LHCN-M2 (cell line): ENCODE data around the gene GABRR2. TPM values are rescaled to one million over a fixed set of nuclear protein-coding genes. Genes with fewer than 3 reads are reported as not detected.
"Not testable (repeated sequence)": the region's sequence is repeated elsewhere in the genome, so short reads cannot be mapped to it uniquely, and the experiment has no call there.

Source experiments
- DNase-seq: peaks from one replicate; pipeline ENCODE4 v3.0.0-alpha.2; 2012; ENCODE audit warnings: low read depth
- total RNA-seq: library from RNA; depleted of rRNA; stranded (reverse); fragments of >200 nt; gene quantifications from 2 replicates; pipeline ENCODE4 v1.2.3, GENCODE V29; 2014

The GABRR2 gene
- total RNA-seq, 1 experiment from 2014 or later = 0.11 TPM

- DNase-seq = no peak
Observed at GRCh38 chr6:89324304-89324703, 9.2 kb upstream of the GABRR2 start.

- DNase-seq = peak; percentile 34
Observed at GRCh38 chr6:89323511-89323971, 8.4 kb upstream of the GABRR2 start.

DNA sequence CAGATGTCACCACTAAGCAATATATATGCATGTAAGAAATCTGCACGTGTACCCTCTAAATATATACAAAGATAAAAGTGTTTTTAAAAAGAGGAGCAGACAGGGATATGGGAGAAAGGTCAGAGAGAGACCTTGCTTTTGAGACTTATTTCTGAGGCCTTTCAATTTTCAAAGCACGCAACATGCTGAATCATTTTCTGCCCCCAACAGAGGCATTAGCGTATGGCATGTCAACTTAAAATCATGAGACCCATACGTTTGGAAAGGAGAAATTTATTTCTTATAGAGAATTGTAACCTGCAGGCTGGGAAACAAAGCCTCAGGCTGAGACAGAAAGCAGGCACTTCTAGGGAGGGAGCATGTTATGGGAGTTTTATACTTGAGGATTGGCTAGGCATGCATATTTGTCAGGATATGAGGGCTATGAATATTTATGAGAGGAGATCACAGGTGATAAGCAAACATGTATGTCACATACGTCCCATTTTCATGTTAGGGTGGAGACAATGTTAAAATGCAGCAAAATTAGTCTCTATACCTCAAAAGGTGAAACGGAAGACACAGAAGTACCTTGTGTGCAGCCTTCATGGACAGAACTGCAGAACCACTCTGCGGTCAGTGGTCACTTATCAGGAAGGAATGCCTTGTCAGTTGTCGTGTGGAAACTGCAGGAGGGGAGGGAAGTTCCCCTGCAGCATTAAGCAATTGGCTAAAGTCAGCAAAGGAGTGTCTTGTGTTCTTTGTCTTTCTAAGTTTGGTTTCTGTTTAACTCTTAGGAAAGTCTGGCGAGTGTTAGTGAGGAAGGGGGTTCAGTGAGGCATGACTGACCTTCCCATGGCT lies 6.3 kb upstream of the GABRR2 start:
- DNase-seq = no peak

DNA sequence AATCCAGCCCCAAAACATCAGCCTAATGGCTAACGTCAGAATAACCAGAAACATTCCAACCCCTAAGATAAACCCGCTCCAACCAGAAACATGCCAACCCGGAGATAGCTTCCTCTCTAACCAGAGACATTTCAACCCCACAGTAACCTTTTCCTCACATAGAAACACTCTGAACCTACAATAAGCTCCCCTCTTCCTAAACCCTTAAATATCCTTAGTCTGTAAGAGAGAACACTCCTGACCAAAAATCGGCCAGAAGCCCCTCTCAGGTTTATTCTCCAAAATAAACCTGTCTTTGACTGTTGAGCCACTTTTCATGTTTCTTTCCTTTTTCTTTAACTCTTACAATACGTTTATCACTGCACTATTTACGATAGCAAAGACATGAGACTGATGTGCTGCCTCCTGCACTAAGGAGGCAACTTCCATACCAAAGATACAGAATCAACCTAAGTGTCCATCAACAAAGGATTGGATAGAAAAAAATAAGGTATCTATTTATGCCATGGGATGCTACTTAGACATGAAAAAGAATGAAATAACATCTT lies 5.0 kb upstream of the GABRR2 start:
- no peak for DNase-seq

GRCh38 chr6:89317067-89317466 lies 2.0 kb upstream of the GABRR2 start:
- no peak for DNase-seq

DNA sequence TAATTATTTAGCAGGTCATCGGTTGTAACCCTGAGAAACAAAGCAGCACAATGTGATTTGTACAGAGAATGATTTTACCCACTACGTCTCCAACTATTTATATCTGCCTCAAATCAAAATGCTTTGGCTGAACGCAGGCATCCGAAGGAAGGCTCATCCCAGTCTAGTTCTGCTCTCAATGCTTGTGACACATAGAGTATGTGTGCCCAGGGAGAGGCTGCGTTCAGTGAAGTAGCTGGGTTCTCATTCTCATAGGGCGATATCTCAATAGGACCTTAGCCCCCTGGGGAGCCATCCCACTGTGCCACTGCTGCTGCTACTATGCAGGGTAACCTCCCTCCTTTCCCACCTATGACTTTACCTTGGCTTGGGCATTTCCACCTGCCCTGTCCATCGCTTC lies 407 bp downstream of the GABRR2 start:
- no peak for DNase-seq

- peak; percentile 90 for DNase-seq
Observed at GRCh38 chr6:89313006-89313405, 2.1 kb downstream of the GABRR2 start.

DNA sequence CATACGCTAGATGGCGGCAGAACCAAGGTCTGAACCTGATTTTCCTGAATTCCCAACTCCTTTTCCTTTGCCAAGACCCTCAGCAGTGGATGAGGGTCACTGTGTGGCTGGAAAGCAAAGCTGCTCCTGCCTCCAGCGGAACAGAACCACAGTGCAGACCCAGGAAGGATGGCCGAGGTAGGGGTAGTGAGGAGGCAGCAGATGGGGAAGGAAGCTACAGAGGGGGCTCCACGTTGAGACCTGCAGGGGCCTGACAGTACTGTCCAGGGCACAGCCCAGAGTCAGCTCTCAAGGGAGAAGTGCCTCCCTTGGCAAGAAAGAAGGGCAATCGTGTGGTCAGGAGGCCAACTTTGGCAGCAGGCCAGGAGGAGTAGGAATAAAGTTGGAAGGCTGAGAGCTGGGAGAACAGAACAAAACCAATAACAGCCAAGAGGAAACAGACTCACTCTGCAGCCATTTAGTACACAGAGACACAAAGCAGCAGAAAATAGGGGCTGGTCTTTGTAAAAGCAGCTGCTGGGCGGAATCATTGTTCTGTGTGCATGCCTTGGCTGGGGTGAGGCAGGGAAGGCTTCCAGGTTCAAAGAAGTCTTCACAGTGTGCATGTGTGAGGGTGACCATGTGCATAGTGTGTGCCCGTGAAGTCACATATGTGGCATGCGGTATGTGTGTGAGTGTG lies 3.1 kb downstream of the GABRR2 start:
- peak; percentile 82 for DNase-seq

DNA sequence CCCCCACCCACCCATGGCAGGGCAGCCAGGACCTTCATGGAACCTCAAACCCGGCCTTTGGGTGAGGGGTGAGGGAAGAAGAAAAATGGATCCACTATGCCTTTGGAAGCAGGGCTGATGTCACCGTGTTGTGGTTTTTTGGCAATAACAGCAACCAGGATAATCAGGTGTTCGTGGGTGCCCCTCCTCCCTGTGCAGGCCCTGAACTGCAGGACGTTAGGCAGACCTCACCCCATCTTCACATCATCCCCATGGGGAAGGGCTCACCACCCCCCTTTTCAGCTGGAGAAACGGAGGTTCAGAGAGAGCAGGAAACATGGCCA lies 3.6 kb downstream of the GABRR2 start:
- no peak for DNase-seq

GRCh38 chr6:89310929-89311328 lies 4.2 kb downstream of the GABRR2 start:
- peak; percentile 72 for DNase-seq

GRCh38 chr6:89308525-89309395 lies 6.3 kb downstream of the GABRR2 start:
- no peak for DNase-seq

DNA sequence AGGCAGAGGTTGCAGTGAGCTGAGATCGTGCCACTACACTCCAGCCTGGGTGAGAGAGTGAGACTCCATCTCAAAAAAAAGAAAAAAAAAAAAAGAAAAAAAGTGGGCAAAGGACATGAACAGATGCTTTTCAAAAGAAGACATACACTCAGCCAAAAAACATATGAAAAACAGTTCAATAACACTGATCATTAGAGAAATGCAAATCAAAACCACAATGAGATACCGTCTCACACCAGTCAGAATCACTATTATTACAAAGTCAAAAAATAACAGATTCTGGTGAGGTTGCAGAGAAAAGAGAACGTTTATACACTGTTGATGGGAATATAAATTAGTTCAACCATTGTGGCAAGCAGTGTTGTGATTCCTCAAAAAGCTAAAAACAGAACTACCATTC lies 10.6 kb downstream of the GABRR2 start:
- DNase-seq = not testable (repeated sequence)

DNA sequence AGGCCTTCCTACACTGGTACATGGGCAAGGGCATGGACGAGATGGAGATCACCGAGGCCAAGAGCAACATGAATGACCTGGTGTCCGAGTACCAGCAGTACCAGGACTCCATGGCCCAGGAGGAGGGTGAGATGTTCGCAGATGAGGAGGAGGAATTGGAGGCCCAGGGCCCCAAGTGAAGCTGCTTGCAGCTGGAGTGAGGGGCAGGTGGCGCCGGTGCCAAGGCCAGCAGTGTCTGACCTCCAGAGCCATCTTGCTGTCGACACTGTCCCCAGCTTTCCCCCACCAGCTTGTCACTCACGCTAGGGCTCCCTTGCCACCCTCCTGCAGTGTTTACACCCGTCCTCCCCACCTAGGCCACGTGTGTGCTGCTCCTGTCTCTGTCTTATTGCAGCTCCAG lies 12.2 kb downstream of the GABRR2 start:
- DNase-seq = no peak

GRCh38 chr6:89302195-89302770 lies 12.8 kb downstream of the GABRR2 start:
- no peak for DNase-seq

GRCh38 chr6:89301586-89302194 lies 13.4 kb downstream of the GABRR2 start:
- DNase-seq = no peak

- peak; percentile 39 for DNase-seq
Observed at GRCh38 chr6:89299466-89299850, 15.6 kb downstream of the GABRR2 start.

- peak; percentile 79 for DNase-seq
Observed at GRCh38 chr6:89298680-89299465, 16.2 kb downstream of the GABRR2 start.

DNA sequence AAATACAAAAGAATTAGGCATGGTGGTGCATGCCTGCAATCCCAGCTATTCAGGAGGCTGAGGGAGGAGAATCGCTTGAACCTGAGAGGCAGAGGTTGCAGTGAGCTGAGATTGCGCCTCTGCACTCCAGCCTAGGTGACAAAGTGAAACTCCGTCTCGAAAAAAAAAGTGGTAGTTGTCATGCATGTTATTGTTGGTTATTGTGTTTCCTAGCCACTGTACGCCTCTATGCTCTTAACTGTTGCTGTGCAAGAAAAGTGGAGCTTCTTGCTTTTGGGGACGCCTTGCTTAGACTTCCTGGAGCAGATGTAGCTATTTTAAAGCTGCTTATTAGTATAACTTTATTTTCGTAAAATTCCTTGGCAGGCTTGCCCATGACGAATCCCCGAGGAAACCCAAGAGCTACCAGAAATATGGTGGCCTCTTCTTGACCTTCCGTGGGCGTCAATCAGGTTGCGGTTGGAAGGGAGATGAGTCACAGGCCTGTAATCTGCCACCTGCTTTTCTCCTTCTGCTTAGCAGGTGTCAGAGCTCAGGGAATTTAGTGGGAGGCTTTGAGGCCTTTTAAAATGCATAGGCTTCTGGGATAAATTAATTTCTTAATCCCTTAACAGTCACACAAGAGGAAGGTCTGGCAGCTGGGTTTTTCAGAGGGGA lies 17.3 kb downstream of the GABRR2 start:
- DNase-seq = peak; percentile 98

DNA sequence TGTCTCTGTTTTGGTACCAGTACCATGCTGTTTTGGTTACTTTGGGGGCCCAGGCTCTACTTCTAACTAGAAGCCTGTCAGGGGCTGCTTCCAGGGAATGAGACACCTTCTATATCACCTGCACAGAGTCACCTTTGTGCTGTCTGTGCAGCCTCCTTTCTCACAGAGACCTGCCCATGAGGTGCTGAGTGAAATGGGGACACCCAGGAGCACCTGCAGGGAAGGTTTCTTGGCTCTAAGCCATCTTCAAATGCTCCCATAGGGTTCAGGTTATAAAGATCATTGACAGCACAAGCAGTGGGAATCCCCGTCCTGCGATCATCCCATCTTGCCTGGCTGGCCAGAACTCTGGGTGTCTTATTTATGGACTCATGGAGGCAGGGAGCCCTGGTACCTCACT lies 19.1 kb downstream of the GABRR2 start:
- DNase-seq = no peak

DNA sequence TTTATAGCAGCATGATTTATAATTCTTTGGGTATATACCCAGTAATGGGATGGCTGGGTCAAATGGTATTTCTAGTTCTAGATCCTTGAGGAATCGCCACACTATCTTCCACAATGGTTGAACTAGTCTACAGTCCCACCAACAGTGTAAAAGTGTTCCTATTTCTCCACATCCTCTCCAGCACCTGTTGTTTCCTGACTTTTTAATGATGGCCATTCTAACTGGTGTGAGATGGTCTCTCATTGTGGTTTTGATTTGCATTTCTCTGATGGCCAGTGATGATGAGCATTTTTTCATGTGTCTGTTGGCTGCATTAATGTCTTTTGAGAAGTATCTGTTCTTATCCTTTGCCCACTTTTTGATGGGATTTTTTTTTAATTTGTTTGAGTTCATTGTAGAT lies 20.0 kb downstream of the GABRR2 start:
- not testable (repeated sequence) for DNase-seq
